ENCODE measurements around the gene CABLES1. TPM values are rescaled to one million over a fixed set of nuclear protein-coding genes. Genes with fewer than 3 reads are reported as not detected.

Gene CABLES1
- total and polyA plus RNA-seq, 2 of the 4 experiments (the other 2 are of a cell fraction), result 4.7 to 5.7 TPM

DNA sequence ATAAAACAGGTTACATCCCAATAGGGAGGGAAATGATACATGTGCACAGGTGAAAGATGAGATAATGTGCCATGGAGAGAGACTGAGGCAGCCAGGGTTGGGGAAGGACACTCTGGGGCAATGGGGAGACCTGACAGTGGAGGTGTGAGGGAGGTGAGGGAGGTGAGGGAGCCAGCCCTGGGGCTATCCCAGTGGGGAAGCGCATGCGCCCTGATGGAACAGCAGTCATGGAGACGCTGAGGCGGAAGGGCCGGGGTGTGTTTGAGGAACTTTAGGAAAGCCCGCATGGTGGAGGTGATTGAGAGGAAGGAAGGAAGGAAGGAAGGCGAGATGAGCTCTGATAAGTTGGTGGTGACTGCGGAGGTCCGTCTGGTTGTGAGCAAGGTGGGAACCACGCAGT, 66.5 kb downstream of the CABLES1 start:
- Histone ChIP-seq H3K23ac (ENCODE audit: low read depth, low read length) (no peak overlapping the region), H3K9me1 (ENCODE audit: insufficient read depth, low read length) (peaks cover 21% of the 10 kb centered on the region), H3K9me3 (ENCODE audit: control insufficient read depth, insufficient read depth, low read length) (peaks cover 3% of the 10 kb centered on the region; the same call in 1 of the 2 replicates), H3K27ac (ENCODE audit: insufficient read depth, low read length) (no peak overlapping the region), H4K20me1 (ENCODE audit: insufficient read depth, low read length) (no peaks in the 10 kb centered on the region), H2BK20ac (ENCODE audit: low read depth, low read length) (no peak overlapping the region), H2AFZ (replicated peaks; ENCODE audit: low read length, poor library complexity) (no peak overlapping the region), H2BK15ac (ENCODE audit: low read depth, low read length) (no peak overlapping the region), H4K8ac (ENCODE audit: low read depth in 2 of 2, low read length in 2 of 2) (no peak overlapping the region), H4K5ac (ENCODE audit: low read depth, low read length) (no peak overlapping the region), H3K56ac (ENCODE audit: extremely low read depth, insufficient read depth, low read length) (no peak overlapping the region), H4K91ac (ENCODE audit: insufficient read depth, low read depth, low read length) (no peak overlapping the region), H3K79me1 (ENCODE audit: low read depth in 1 of 2, low read length in 2 of 2) (peaks cover 5 to 31% of the 10 kb centered on the region in 2 experiments; a peak in 3 of 4 replicates), H3K27me3 (ENCODE audit: control insufficient read depth, insufficient read depth, low read length) (no peaks in the 10 kb centered on the region), H2AK9ac (replicated peaks; ENCODE audit: low read depth, low read length, poor library complexity) (no peak overlapping the region), H3K9ac (ENCODE audit: low read depth, low read length) (no peak overlapping the region), H2BK120ac (ENCODE audit: low read depth, low read length) (no peak overlapping the region), H3K14ac (replicated peaks; ENCODE audit: low read depth, low read length) (no peak overlapping the region), H2BK5ac (ENCODE audit: low read depth, low read length, poor library complexity, severe bottlenecking) (no peak overlapping the region), H3K36me3 (ENCODE audit: control insufficient read depth, insufficient read depth, low read length) (peaks cover 34% of the 10 kb centered on the region), H3K4me2 (ENCODE audit: low read depth, low read length) (no peak overlapping the region), H3K18ac (ENCODE audit: low read depth, low read length) (no peak overlapping the region), H3K4ac (ENCODE audit: low read depth, low read length) (no peak overlapping the region), H3K4me1 (ENCODE audit: control insufficient read depth, insufficient read depth, low read length) (peaks cover 21% of the 10 kb centered on the region), H2AK5ac (ENCODE audit: low read depth, low read length) (no peak overlapping the region), H3K4me3 (ENCODE audit: insufficient read depth, low read depth, low read length) (no peak overlapping the region)
- DNase-seq (no peak), ATAC-seq (ENCODE audit: low read depth) (no peak)
- intact Hi-C loops (cut with micrococcal nuclease), result no loop called here
- TF ChIP-seq RCOR1 (IDR thresholded peaks at IDR 0.05; ENCODE audit: insufficient replicate concordance, low read length) (no peak), MAZ (IDR thresholded peaks at IDR 0.05; ENCODE audit: borderline replicate concordance, low read depth, low read length) (no peak), NFE2L2 (IDR thresholded peaks at IDR 0.05; ENCODE audit: low read depth, low read length) (no peak), MXI1 (IDR thresholded peaks at IDR 0.05; ENCODE audit: borderline replicate concordance, low read depth, low read length) (no peak), SMC3 (IDR thresholded peaks at IDR 0.05; ENCODE audit: low read depth, low read length) (no peak), ELK1 (IDR thresholded peaks at IDR 0.05; ENCODE audit: borderline replicate concordance, low read depth, low read length) (no peak), RAD21 (IDR thresholded peaks at IDR 0.05; ENCODE audit: low read length) (no peak), CEBPB (IDR thresholded peaks at IDR 0.05; ENCODE audit: low read depth, low read length) (no peak), USF2 (IDR thresholded peaks at IDR 0.05; ENCODE audit: low read depth, low read length) (no peak), FOS (IDR thresholded peaks at IDR 0.05; ENCODE audit: low read depth, low read length) (no peak), RFX5 (IDR thresholded peaks at IDR 0.05; ENCODE audit: low read depth, low read length) (no peak), MAFK (IDR thresholded peaks at IDR 0.05; ENCODE audit: low read depth, low read length) (no peak), BHLHE40 (IDR thresholded peaks at IDR 0.05; ENCODE audit: low read depth, low read length) (no peak), CHD1 (IDR thresholded peaks at IDR 0.05; ENCODE audit: low read depth, low read length) (no peak), POLR2A (IDR thresholded peaks at IDR 0.05; ENCODE audit: low read depth, low read length) (no peak)
- TF ChIP-seq, protein P1, sequence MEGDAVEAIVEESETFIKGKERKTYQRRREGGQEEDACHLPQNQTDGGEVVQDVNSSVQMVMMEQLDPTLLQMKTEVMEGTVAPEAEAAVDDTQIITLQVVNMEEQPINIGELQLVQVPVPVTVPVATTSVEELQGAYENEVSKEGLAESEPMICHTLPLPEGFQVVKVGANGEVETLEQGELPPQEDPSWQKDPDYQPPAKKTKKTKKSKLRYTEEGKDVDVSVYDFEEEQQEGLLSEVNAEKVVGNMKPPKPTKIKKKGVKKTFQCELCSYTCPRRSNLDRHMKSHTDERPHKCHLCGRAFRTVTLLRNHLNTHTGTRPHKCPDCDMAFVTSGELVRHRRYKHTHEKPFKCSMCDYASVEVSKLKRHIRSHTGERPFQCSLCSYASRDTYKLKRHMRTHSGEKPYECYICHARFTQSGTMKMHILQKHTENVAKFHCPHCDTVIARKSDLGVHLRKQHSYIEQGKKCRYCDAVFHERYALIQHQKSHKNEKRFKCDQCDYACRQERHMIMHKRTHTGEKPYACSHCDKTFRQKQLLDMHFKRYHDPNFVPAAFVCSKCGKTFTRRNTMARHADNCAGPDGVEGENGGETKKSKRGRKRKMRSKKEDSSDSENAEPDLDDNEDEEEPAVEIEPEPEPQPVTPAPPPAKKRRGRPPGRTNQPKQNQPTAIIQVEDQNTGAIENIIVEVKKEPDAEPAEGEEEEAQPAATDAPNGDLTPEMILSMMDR (conservative IDR thresholded peaks at IDR 0.05; ENCODE audit: low read depth, low read length), result no peak
- 100% methylated on average over 9 of the region's 10 CpGs; no CpG with 5 or more reads in 1 of the 2 experiments for WGBS, 2 experiments (ENCODE audit: extremely low coverage in 2 of 2, insufficient read length in 1 of 2)
- ChIA-PET CTCF (no interaction called here), POLR2A (ENCODE audit: unreplicated experiment) (no interaction called here)
- dilution Hi-C loops (cut with HindIII; ENCODE audit: low sequenced_read_pairs, unreplicated experiment), result no loop called here
- in situ Hi-C loops (cut with MboI; ENCODE audit: low sequenced_read_pairs), result no loop called here
- no TSS peak for BruUV-seq (replicated peaks)
